ENCODE results near the gene SND1.

The SND1 gene

DNA sequence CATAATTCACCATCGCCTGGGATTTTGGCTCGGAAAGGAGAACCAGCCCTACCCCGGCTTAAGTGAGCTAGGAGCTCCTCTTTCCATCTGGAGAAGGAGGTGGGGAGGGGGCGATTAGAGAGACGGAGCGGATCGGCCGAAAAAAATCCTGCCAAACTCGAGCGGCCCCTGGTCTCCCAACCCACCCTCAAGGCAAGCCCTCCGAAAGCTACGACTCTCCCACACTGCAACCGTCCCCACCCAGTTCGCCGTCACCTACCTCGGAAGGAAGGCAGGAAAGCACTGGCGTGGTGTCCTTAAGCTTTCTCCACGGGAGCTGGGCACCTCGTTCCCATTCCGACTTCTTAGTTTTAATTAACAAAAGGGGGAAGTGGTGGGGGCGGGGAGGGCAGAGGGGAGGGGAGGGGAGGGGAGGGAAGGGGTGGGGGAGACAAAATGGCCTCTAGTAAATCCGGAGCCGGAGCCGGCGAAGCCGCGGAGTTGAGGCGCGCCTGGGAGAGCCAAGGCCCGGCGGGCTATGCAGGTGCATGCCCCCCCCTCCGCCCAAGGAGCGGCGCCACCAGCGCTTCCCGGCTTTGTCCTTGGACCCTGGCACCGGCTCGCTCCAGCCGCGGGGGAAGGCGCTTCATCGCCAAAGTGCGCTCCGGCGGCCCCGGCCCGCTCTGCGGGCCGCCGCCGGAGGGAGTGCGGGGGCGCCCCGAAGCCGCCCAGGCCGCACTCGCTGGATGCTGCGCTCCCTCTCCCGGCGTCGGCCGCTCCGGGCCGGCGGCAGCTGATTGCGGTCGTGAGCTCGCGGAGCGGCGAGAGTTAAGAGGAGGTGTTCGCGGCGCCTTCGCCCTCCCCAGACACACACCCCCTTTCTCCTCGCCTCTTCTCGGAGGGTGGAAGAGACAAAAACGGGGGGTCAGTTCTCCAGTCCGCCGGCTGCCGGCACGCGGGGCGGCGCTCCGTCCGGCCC, 378.9 kb downstream of the SND1 start, which contains the start of gene LRRC4:
TSS of gene LRRC4 (minus strand) at position 784 of the 958 bp plus-strand sequence. CDS start 797 bp downstream, outside the sequence.
- FAIRE-seq, result no peak

GRCh38 chr7:128031901-128032604, 380.1 kb downstream of the SND1 start:
- no peak for FAIRE-seq

DNA sequence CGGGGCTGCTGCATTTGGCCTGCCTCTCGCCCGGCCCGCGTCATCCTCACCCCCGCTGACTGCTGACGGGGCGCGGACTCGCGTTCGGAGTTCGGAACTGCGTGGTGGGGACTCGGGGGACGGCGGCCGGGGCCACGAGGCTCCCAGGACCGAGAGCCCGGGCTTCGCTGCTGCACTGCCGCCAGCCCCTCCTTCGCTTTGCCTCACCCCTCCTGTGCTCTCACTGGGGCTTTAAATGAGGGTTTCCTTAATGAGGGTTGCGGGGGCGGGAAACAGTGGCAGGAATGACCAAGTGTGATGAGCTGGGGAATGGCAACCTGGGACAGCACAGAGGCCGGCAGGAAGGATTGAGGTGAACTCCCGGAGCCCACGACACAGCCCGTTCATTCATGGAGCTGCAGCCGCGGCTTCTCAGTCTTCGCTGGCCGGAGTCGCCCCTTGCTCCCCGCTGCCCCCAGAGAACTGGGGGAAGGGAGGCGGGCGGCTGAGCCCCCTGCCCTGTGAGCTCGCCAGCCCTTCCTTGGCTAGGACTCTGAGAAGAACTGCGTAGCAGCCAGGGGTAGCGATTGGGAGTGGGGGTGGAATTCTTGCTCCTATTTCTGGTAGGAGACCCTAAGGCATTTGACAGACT, 380.7 kb downstream of the SND1 start:
- FAIRE-seq, result no peak

- FAIRE-seq, result no peak
These were observed 381.3 kb downstream of the SND1 start for GRCh38 chr7:128033246-128033645.

- FAIRE-seq, result no peak
These were observed 382.8 kb downstream of the SND1 start for GRCh38 chr7:128034825-128035224.

GRCh38 chr7:128035712-128036111, 383.7 kb downstream of the SND1 start:
- no peak for FAIRE-seq

DNA sequence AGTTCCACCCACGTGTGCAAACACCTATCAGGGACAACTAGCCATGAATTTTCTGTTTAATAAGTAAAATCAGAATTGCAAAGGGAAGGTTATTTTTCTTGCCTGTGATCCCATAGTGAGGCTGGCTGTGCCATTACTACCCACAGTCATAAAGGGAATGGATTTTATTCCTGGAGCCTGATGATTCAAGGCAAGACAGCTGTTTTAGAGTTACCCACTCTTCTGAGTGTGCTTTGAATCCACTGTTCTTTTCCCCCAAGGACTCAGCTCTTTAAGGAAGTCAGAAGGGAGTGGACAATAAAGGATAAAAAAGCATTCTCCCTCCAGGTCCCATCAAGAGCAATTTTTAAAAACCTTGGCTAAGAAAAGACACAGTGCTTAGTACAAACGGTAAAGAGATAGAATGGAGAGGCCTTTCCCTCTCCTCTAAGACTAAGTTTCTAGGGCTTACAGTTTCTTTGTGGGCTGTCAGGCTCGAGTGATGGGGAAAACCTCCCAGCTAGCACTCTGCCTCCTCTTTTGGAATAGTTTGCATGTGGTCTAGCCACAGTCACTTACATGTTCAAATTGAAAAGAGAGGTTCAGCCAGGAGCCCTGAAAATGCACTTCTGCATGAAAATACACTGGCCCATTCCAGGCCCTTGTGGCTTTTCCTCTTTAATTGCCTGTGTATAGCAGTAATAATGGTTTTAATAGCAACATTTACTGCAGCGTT, 384.4 kb downstream of the SND1 start:
- FAIRE-seq, result no peak

DNA sequence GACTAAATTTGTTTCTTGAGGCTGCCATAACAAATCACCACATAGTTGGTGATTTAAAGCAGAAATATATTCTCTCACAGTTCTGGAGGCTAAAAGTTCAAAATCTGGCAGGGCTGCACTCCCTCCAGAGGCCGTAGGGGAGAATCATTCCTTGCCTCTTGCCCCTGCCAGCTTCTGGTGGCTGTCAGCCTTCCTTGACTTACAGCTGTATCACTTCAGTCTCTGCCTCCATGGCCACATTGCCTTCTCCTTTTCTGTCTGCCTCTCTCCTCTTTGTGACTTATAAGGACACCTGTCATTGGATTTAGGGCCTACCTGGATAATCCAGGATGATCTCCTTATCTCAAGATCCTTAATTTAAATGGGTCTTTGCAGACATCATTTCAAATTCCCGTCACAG, 385.1 kb downstream of the SND1 start:
- FAIRE-seq, result no peak

DNA sequence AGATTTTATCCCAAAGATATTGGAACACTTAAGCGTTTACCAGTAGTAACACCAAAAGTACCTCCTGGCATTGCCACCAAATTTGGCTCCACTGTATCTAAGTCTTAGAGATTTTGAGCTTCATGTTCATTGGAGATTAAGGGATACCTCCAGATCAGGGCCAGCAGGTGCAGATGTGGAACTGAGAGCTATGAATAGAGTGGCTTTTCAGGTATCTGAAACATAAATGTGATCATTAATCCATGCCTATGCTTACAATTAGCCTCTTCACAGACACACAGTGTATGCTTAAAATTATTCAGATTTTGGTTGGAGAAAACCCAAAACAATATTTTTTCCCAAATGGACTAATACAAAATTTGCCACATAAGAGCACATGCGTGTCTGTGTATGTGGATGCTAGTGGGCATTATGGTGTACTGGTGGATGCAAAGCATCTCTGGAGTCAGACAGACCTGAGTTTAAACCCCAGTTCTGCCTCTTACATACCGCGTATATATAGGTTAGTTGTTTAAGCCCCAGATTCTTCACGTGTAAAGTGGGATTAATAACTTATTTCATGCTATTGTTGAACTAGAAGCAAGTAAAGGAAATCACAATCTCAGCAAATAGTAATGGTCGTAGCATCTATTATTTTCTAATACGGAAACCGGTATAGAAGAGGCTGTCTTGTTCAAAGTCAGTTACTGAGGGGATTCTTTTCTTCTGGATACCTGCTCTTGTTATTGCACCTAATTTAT, 386.1 kb downstream of the SND1 start:
- no peak for FAIRE-seq

- FAIRE-seq, result no peak
These were observed 387.6 kb downstream of the SND1 start for GRCh38 chr7:128039544-128039953.

GRCh38 chr7:128040205-128040604, 388.2 kb downstream of the SND1 start:
- FAIRE-seq, result no peak

GRCh38 chr7:128041203-128041602, 389.2 kb downstream of the SND1 start:
- no peak for FAIRE-seq

DNA sequence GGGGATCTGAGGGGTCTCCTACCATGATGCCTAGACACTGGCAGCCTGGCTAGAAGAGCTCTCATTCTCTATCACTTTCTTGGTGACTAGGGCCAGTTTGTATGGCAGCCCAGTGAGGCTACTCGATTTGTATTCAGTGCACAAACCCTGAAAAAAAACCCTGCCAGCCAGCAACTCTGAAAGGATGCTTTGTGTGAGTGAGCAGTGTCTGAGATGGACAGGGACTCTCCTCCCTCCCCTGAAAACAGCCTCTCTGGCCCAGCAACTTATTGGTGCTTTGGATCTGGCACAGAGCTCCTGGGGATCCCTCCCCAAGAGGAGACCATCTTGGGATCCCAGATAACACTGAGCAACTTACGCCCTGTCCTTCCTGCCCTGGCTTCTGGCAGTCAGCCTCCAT, 390.0 kb downstream of the SND1 start:
- no peak for FAIRE-seq

- FAIRE-seq, result no peak
These were observed 392.1 kb downstream of the SND1 start for GRCh38 chr7:128044064-128044463.

GRCh38 chr7:128045158-128045557, 393.2 kb downstream of the SND1 start:
- FAIRE-seq, result no peak

- no peak for FAIRE-seq
These were observed 393.8 kb downstream of the SND1 start for GRCh38 chr7:128045766-128046165.

GRCh38 chr7:128052404-128052803, 400.4 kb downstream of the SND1 start:
- FAIRE-seq, result no peak

DNA sequence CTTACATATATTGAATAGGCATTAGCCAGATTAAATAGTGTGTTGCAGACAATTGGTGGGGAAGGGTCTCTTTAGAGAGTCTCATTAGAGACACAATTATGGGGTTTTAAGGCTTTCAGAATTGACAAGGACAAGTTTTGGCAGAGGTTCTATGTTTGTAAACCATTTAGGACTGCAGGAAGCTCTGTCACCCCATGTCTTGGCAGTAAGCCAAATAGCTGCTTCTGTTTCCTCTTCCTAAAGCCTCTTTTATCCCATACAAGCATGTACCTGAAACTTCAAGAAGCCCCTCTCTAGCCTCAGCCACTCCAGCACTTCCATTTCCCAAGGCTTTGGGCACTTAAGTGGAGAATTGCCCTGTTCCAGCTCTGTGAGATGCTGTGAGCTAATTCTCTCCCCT, 401.0 kb downstream of the SND1 start:
- no peak for FAIRE-seq

GRCh38 chr7:128053991-128054390, 402.0 kb downstream of the SND1 start:
- no peak for FAIRE-seq

DNA sequence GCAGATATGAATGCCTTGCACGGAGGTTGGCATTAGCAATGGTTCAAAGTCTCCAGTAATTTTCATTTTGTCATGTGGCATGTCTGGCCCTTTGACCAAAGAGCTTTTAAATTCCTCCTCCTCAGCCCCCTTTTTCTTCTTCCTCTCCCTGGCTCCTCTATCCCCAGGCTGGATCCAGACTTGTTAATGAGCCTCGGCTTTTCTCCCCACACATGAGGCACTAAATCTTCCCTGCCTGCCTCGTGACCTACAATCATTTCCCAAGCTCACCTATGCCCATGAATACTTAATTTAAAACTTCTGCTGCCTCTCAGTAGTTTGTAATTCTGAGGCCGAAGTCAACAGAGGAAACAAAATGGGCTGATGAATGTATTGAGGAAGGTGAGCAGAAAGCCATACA, 402.5 kb downstream of the SND1 start:
- no peak for FAIRE-seq

- FAIRE-seq, result no peak
These were observed 403.6 kb downstream of the SND1 start for GRCh38 chr7:128055637-128056036.

- FAIRE-seq, result no peak
These were observed 404.9 kb downstream of the SND1 start for GRCh38 chr7:128056901-128057300.
